T-helper 17 cell (primary cell): ENCODE data around the gene RGS3. TPM values are rescaled to one million over a fixed set of nuclear protein-coding genes. Genes with fewer than 3 reads are reported as not detected.
"Not testable (repeated sequence)": the region's sequence is repeated elsewhere in the genome, so short reads cannot be mapped to it uniquely, and the experiment has no call there.

Experiments used
- ATAC-seq: fragments of 150-1000 bp; cut with Tn5 transposase; 2 replicates; pipeline ENCODE4 v1.10.0; 2021; ENCODE audit warnings: mild to moderate bottlenecking, moderate library complexity
- DNase-seq, 3 donors: peaks; one replicate each; pipeline versions ENCODE4 v3.0.0 to v3.0.0-alpha.2; 2020 to 2021
- H3K9me3 ChIP-seq: one replicate; pipeline ENCODE4 v1.7.0; 2013; ENCODE audit warnings: low read length, mild to moderate bottlenecking; ENCODE audit not compliant: control insufficient read depth, poor library complexity, severe bottlenecking
- H3K27ac Mint-ChIP-seq: one replicate; pipeline ENCODE4 v1.8.0; 2022; ENCODE audit warnings: mild to moderate bottlenecking, moderate library complexity, mixed read lengths
- H3K27me3 Mint-ChIP-seq: one replicate; pipeline ENCODE4 v1.8.0; 2022; ENCODE audit warnings: mixed read lengths
- H3K36me3 Mint-ChIP-seq: one replicate; pipeline ENCODE4 v1.8.0; 2022; ENCODE audit warnings: low read depth, mixed read lengths
- H3K4me1 Mint-ChIP-seq: one replicate; pipeline ENCODE4 v1.8.0; 2022; ENCODE audit warnings: mild to moderate bottlenecking, mixed read lengths
- H3K4me3 Mint-ChIP-seq: one replicate; pipeline ENCODE4 v1.8.0; 2022; ENCODE audit warnings: mild to moderate bottlenecking, moderate library complexity, mixed read lengths
- total RNA-seq, 4 donors: library from RNA in 2 of 4; stranded (reverse) in 2 of 4; gene quantifications; one replicate each; pipeline ENCODE4 v1.2.3 and lab custom pipeline; 2022 to 2026

Gene RGS3
- total RNA-seq, 2 donors from 2014 or later: 17.4 to 22.0 TPM

GRCh38 chr9:113484258-113484730 lies 20.8 kb downstream of the RGS3 start:
- no peak for ATAC-seq
- no peak overlapping the region for H3K27ac Mint-ChIP-seq
- DNase-seq: no peak
- peaks cover 4% of the 10 kb centered on the region for H3K27me3 Mint-ChIP-seq
- peaks cover 16% of the 10 kb centered on the region for H3K4me1 Mint-ChIP-seq
- H3K9me3 ChIP-seq: no peaks in the 10 kb centered on the region
- peaks cover 2% of the 10 kb centered on the region for H3K36me3 Mint-ChIP-seq
- no peak overlapping the region for H3K4me3 Mint-ChIP-seq

DNA sequence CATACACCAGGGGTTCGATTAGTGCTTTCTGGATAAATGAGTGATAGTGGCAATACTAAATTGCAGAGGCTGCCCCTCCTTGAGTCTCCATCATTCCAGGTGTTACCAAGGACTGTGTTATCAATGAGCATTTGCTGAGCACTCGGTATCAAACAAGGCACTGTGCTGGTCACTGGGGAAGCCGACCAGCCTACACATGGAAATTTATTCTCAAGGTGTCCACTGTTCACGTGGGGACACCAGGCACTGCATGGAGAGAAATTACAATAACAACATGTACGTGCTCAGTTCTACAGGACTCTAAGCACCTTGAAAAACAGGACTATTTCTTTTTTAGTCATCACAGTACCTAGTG lies 22.2 kb downstream of the RGS3 start:
- DNase-seq (no peak), ATAC-seq (no peak)
- no peak overlapping the region for H3K27ac Mint-ChIP-seq
- H3K4me3 Mint-ChIP-seq: no peak overlapping the region
- no peaks in the 10 kb centered on the region for H3K27me3 Mint-ChIP-seq
- peaks cover 2% of the 10 kb centered on the region for H3K36me3 Mint-ChIP-seq
- H3K4me1 Mint-ChIP-seq: peaks cover 10% of the 10 kb centered on the region
- H3K9me3 ChIP-seq: no peaks in the 10 kb centered on the region

DNA sequence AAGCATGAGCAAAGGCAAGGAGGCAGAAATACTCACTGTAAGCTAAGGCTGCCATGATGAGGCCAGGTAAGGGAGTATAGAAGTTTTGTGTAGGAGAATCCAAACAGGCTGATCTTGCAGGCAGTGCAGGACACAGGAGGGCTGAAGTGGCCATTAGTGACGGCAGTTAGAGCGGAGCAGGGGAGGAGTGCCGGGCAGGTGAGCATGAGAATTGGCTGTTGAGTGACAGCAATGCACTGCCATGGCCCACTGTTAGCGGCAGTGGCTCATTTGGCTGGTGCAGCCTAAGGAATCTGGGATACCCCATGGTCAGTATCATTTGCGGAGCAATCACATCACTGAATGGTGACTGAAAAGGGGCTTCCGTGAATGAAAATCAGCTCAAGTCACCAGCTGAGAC lies 22.8 kb downstream of the RGS3 start:
- no peaks in the 10 kb centered on the region for H3K9me3 ChIP-seq
- ATAC-seq (no peak), DNase-seq (no peak)
- no peak overlapping the region for H3K27ac Mint-ChIP-seq
- H3K4me3 Mint-ChIP-seq: no peak overlapping the region
- no peaks in the 10 kb centered on the region for H3K27me3 Mint-ChIP-seq
- peaks cover 6% of the 10 kb centered on the region for H3K4me1 Mint-ChIP-seq
- H3K36me3 Mint-ChIP-seq: no peaks in the 10 kb centered on the region

DNA sequence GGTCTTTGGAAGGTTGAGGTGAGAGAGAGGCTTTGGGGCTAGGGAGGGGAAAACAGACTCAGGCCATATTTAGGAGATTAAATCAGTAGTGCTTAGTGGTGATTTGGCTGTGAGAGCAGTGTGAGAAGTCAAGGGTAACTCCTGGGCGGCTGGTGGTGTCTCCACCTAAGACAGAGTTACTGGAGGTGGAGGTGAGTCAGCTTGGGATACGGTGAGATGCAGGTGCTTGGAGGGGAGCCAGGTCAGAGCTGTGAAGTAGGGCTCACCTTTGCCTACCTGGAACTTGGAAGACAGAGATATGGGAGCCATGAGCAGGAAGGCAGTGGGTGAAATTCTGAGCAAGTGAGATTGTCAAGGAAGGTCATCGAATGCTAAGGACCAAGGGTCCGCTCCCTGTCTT lies 24.5 kb downstream of the RGS3 start:
- peak overlapping the region; percentile 51 for H3K27ac Mint-ChIP-seq
- H3K36me3 Mint-ChIP-seq: no peaks in the 10 kb centered on the region
- ATAC-seq: no peak
- H3K27me3 Mint-ChIP-seq: no peaks in the 10 kb centered on the region
- peaks cover 9% of the 10 kb centered on the region for H3K4me1 Mint-ChIP-seq
- no peak for DNase-seq
- H3K4me3 Mint-ChIP-seq: no peak overlapping the region
- H3K9me3 ChIP-seq: no peaks in the 10 kb centered on the region

GRCh38 chr9:113488490-113488889 lies 25.0 kb downstream of the RGS3 start:
- Mint-ChIP-seq H3K4me1 (peaks cover 10% of the 10 kb centered on the region), H3K27me3 (no peaks in the 10 kb centered on the region), H3K36me3 (no peaks in the 10 kb centered on the region), H3K27ac (peak overlapping the region; percentile 51), H3K4me3 (no peak overlapping the region)
- ATAC-seq (no peak), DNase-seq (no peak)
- no peaks in the 10 kb centered on the region for H3K9me3 ChIP-seq

DNA sequence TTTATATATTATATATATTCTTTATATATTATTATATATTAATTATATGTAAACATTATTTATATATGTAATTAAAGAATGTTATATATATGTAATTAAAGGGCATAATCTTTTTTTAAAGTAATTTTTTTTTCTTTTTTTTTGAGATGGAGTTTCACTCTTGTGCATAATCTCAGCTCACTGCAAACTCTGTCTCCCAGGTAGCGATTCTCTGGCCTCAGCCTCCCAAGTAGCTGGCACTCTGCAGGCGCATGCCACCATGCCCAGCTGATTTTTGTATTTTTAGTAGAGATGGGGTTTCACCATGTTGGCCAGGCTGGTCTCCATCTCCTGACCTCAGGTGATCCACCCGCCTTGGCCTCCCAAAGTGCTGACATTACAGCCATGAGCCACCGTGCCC lies 27.6 kb downstream of the RGS3 start:
- H3K4me1 Mint-ChIP-seq, H3K27ac Mint-ChIP-seq, H3K4me3 Mint-ChIP-seq, DNase-seq, H3K27me3 Mint-ChIP-seq, ATAC-seq, H3K36me3 Mint-ChIP-seq, H3K9me3 ChIP-seq: not testable (repeated sequence)

GRCh38 chr9:113492343-113493202 lies 29.0 kb downstream of the RGS3 start:
- H3K36me3 Mint-ChIP-seq: no peaks in the 10 kb centered on the region
- no peaks in the 10 kb centered on the region for H3K27me3 Mint-ChIP-seq
- H3K27ac Mint-ChIP-seq: no peak overlapping the region
- H3K4me1 Mint-ChIP-seq: peaks cover 8% of the 10 kb centered on the region
- no peaks in the 10 kb centered on the region for H3K9me3 ChIP-seq
- ATAC-seq (no peak), DNase-seq (no peak)
- no peak overlapping the region for H3K4me3 Mint-ChIP-seq

- DNase-seq (no peak), ATAC-seq (no peak)
- no peaks in the 10 kb centered on the region for H3K36me3 Mint-ChIP-seq
- H3K27me3 Mint-ChIP-seq: no peaks in the 10 kb centered on the region
- peaks cover 4% of the 10 kb centered on the region for H3K4me1 Mint-ChIP-seq
- H3K4me3 Mint-ChIP-seq: no peak overlapping the region
- H3K9me3 ChIP-seq: no peaks in the 10 kb centered on the region
- no peak overlapping the region for H3K27ac Mint-ChIP-seq
Measured at GRCh38 chr9:113493203-113493520, 29.6 kb downstream of the RGS3 start.

DNA sequence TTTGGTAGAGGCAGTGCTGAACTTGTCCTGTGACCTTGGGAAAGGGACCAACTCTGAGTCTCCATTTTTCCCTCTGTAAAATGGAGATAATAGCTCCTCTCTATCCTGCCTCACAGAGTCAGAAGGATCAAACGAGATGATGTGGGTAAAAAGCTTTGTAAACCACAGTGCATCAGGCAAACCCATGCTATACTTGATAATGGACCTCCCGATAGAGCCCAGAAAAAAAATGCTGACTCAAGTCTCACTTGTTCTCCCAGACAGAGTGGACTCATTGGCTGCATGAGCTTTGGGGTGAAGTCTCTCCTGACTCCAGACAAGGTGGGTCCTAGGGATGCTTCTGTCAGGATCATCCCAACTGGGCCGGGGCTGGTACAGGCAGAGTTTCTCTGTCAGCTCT lies 32.0 kb downstream of the RGS3 start:
- H3K27me3 Mint-ChIP-seq: no peaks in the 10 kb centered on the region
- H3K4me3 Mint-ChIP-seq: no peak overlapping the region
- DNase-seq: no peak
- H3K36me3 Mint-ChIP-seq: no peaks in the 10 kb centered on the region
- no peak overlapping the region for H3K27ac Mint-ChIP-seq
- ATAC-seq: no peak
- no peaks in the 10 kb centered on the region for H3K9me3 ChIP-seq
- H3K4me1 Mint-ChIP-seq: peaks cover 8% of the 10 kb centered on the region

DNA sequence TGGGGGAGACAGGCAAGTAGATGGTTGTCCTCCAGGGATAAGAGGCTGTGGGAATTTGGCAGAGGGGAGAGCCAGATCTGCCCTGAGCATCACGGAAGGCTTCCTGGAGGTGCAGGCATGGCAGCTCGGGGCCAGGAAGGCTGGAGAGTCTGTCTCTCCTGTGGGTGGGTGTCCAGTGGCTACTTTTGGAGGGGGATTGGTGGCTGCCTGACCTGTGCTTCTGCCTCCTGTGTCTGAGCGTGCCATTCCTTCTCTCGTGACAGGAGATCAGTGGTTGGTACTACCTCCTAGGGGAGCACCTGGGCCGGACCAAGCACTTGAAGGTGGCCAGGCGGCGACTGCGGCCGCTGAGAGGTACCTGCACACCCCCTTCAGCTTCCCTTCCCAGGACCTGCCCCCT lies 33.5 kb downstream of the RGS3 start:
- Mint-ChIP-seq H3K27me3 (no peaks in the 10 kb centered on the region), H3K27ac (peak overlapping the region; percentile 62), H3K4me1 (peaks cover 10% of the 10 kb centered on the region), H3K4me3 (no peak overlapping the region), H3K36me3 (no peaks in the 10 kb centered on the region)
- DNase-seq (no peak), ATAC-seq (no peak)
- no peaks in the 10 kb centered on the region for H3K9me3 ChIP-seq

DNA sequence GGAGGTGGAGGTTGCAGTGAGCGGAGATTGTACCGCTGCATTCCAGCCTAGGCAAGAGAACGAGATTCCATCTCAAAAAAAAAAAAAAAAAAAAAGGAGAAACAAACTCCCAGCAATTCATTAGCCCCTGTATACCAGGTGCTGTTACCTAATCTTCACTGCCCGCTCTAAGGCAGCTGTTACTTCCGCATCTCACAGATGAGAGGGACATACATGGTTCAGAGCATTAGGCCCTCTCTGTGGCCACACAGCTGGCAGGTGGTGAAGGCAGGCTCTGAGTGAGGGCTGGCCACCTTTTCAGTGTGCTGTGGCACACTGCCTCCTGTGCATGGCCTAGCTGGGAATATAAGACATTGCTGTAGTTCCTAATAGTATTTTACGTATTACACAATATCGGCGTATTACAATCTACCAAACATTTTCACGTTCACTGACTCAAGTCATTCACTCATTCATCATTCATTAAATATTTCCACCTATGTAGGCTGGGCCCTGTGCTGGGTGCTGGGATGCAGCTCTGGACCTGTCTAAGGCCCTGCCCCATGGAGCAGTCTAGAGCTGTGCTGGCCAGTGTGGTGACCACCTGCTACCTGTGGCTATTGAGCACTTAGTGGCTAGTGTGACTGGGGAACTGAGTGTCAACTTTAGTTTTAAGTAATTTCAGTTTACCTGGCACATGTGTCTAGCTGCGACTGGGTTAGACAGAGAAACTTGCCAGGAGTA lies 35.8 kb downstream of the RGS3 start:
- Mint-ChIP-seq H3K27me3 (no peaks in the 10 kb centered on the region), H3K4me3 (no peak overlapping the region), H3K4me1 (peaks cover 9% of the 10 kb centered on the region), H3K27ac (no peak overlapping the region), H3K36me3 (peaks cover 2% of the 10 kb centered on the region)
- H3K9me3 ChIP-seq: no peaks in the 10 kb centered on the region
- ATAC-seq (no peak), DNase-seq (no peak)

DNA sequence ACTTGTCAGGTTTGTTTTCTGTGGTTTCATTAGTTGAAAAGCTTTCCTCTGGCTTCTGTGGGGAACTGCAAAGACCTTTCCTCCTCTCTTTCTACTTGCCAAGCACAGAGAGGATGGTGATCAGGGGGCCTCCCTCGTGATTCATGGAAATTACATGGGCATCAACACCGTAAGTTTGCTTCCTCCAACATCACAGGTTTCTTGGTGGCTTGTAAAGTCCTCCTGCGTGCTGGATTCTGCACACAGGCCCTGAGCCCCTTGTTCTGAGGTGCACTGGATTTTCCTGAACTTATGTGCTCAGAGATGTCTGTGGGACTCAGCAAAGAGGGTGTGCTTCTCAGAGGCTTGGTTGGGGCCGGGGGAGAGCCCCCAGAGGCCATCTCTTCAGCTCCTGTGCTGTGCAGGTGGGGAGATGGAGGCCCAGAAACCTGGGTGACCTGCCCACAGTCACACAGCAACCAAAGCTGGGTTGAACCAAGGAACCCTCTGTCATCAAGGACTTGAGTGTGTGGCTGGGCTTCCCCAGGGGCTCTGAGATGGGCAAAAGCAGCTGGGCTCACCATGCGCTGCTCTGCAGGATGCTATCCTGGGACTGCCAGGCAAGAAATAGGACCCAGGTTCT lies 36.5 kb downstream of the RGS3 start:
- no peaks in the 10 kb centered on the region for H3K27me3 Mint-ChIP-seq
- no peak overlapping the region for H3K27ac Mint-ChIP-seq
- no peak overlapping the region for H3K4me3 Mint-ChIP-seq
- DNase-seq (no peak), ATAC-seq (no peak)
- peaks cover 10% of the 10 kb centered on the region for H3K4me1 Mint-ChIP-seq
- H3K36me3 Mint-ChIP-seq: peaks cover 2% of the 10 kb centered on the region
- no peaks in the 10 kb centered on the region for H3K9me3 ChIP-seq

DNA sequence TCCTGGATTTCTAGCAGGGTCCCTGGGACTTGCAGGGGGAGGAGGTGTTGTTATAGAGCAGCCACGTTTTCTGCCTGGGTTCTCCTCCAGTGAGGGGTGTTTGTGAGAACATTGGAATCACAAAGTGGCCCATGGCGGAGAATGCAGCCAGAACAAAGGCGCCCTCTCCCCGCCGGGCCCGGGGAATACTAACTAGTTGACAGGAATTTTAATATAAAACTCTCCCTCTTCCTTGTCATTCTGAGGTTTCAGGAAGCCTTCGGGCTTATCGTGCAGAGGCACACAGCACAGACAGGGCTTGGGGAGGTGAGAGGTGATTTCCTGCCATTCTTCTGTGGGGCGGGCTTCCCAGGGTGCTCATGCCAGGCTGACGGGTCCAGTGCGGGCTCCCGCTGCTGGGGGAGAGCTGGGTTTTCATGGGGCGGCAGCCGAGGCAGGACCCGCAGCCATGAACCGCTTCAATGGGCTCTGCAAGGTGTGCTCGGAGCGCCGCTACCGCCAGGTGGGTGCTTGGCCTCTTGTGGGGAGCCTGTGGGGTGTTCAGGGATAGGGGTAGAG lies 37.7 kb downstream of the RGS3 start:
- H3K4me3 Mint-ChIP-seq: no peak overlapping the region
- peaks cover 2% of the 10 kb centered on the region for H3K36me3 Mint-ChIP-seq
- H3K27me3 Mint-ChIP-seq: no peaks in the 10 kb centered on the region
- H3K9me3 ChIP-seq: no peaks in the 10 kb centered on the region
- ATAC-seq (no peak), DNase-seq (no peak)
- peaks cover 10% of the 10 kb centered on the region for H3K4me1 Mint-ChIP-seq
- H3K27ac Mint-ChIP-seq: peak overlapping the region; percentile 49
